CMK (cell line): Measurements from ENCODE around the gene RNF157.
"Not testable (repeated sequence)": the region's sequence is repeated elsewhere in the genome, so short reads cannot be mapped to it uniquely, and the experiment has no call there.

Experiments used
- DNase-seq: peaks from one replicate; pipeline ENCODE4 v3.0.0-alpha.2; 2010; ENCODE audit warnings: low read depth

Gene RNF157

DNA sequence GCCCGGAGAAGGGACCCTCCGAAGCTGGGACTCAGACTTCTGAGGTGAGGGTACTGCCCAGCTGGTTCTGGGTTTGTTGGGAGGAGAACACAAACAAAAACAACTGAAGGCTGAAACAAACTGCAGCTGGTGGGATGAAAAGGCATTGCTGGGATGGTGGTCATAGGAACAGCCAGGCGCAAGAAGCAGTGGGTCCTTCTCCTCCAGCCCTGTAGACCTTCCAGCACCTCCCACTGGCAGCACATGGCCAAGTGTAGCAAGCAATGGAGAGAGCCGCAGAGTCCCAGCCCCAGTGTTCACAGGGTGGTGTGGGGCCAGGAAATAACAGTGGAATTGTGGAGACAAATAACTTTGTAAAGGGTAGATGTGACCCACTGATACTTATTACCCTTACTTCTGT lies 50.6 kb downstream of the RNF157 start:
- no peak for DNase-seq

DNA sequence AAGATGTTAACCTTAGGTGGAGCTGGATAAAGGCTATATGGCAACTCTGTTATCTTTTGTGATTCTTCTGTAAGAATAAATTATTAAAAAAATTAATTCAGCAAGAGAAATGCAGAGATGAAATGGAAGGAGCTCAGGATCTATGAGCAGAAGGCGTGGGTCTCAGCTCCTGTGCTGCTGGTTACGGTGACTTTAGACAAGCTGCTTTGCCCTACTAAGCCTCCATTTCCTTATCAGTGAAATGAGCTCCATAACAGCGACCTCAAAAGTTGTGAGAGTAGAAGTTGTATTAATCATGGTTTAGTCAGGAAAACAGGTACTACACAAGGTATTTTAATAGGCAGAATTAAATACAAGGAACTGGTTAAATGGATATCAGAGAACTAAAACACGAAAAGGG lies 51.0 kb downstream of the RNF157 start:
- no peak for DNase-seq

DNA sequence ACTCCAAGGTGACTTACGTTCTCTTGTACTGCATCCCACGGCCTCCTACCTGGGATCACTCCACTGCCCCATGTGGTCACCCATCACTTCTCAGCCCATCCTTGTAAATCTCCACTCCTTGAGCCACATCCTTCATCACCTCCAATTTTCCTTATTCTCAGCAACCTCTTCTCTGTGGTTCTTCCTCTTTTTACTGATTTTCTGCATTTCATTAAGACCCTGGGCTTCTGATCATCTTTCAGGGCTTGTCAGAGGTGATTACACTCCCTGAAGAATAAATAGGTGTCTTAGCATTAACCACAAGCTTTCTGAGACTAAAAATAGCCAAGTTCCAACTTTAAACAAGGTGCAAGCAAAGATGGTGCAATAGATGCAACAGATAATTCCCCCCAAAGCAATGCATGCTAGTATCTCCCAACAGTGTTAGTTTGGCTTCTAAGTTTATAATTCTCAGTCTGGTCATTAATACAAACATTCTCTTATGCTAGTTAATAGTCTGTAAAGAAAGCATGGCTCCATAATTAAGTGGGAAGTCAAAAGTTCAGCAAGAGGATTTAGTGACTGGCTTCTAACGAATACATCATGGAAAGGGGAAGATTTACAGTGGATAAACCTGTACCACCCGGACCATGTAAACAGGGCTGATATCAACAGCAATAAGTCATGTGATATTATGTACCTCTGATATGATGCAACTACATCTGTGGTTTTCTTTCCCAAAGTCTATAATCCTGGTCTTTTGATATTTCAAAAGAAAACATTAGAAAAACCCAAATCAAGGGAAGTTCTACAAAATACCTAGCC lies 51.9 kb downstream of the RNF157 start:
- DNase-seq, result no peak

DNA sequence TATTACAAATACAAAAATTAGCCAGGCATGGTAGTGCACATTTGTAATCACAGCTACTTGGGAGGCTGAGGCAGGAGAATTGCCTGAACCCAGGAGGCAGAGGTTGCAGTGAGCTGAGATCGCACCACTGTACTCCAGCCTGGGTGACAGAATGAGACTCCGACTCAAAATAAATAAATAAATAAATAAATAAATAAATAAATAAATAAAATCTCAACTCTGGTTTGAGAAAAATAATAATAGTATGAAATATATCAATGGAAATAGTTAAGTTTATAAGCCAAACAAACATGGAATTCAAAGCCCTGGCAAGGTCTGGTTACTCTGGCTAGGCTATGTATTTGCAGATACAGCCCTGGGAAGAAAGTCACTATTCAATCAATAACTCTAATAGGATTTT lies 53.5 kb downstream of the RNF157 start:
- not testable (repeated sequence) for DNase-seq

DNA sequence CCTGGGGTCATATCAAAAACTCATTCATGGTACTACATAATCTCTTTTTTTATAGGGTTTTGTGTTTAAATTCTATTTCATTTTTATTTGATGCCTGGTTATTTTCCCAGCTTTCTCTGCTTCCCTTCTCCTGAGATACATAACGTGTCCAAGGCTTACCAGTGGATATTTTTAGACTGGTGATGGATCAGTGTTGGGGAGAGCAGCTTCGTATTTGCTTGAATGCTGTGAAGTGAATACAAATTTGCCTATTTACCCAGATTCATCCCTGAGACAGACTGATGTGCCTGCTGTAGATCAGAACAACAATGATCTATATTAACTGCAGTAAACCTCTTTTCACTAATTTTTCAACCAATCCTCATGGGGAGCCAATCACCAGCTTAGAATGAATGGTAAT lies 56.0 kb downstream of the RNF157 start:
- DNase-seq, result no peak

DNA sequence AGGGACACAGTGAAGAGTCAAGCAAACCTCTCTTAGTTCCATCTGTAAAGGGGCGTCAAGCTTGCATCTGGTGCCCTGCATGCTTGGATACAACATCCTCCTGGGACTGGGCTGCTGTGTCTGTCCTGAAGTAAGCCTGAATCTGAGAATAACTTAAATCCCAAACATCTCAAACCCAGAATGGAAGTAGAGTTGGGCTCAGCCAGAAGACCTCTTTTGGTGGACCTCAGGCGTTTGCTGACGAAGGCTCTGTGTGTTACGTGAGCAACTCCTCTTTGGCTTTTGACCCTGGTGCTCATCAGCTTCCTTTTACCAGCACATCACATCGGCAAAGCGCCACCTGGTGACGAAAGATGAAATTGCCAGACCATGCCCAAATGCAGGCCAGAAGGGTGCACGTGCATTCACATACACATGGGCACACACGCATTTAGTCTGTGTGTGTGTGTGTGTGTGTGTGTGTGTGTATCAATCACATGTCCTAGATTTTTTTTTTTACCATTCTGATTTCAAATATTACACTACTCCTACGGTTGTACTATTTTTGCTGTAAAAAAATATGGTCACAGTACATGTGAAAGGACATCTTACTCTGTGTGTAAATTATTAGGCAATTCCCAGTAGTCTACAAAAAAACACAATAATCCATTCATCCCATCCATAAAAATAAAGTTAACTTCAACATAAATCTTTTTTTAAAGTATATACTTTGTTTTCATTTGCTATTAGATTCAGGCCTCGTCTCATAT lies 58.1 kb downstream of the RNF157 start:
- DNase-seq, result peak; percentile 93

DNA sequence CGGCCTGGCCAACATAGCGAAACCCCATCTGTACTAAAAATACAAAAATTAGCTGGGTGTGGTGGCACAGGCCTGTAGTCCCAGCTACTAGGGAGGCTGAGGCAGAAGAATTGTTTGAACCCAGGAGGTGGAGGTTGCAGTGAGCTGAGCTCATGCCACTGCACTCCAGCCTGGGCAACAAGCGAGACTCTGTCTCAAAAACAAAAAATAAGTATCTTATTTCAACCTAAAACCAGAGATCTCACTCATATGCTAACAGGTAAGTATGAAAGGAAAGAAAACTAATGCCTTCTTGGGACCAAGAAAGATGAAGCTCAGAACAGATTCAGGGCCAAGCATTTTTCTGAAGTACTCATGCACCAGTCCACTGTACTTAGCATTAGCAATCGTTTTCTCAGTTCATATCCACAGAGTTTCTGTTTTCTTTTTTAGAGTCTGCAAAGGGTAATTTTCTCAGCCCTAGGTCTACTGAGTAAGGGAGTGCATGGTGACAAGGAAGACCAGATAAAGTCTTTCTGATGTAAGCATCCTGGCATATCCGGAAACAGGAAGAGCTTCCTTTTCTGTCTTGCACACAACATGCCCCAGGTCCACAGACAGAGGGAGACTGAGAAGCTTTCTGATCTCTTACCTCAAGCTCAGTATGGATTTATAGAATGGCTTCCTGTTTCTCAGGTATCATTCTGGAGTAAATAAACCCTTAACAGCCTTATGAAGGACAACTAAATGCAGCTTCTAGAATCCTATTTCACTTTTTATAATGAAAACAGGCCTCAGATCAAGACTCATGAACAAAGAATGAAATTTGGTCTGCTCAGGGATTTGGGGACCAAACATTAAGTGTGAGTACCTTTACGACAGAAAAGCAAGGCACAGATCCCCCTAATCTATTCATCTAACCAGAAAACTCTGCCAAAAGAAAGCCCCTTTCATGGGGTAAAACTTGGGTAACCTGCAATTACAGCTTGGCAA lies 60.5 kb downstream of the RNF157 start:
- peak; percentile 62 for DNase-seq

DNA sequence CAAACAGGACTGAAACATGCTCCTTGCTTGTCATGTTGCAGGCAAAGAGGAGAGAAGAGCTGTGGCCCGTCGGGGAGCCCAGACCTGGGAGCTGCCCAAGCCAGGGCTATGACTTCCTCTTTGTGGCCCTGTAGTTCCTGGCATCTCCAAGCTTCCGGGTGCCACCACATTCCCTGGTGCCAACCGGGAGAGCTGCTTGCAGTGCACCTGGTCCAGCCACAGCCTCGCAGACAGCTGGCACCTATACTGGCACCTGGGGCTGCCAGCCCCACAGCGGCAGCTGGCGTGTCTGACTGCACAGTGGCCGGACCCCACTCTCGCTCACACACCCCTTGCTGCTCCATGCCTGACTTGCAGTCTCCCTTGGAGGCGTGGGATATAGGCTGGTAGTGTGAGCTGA lies 62.2 kb downstream of the RNF157 start:
- no peak for DNase-seq

DNA sequence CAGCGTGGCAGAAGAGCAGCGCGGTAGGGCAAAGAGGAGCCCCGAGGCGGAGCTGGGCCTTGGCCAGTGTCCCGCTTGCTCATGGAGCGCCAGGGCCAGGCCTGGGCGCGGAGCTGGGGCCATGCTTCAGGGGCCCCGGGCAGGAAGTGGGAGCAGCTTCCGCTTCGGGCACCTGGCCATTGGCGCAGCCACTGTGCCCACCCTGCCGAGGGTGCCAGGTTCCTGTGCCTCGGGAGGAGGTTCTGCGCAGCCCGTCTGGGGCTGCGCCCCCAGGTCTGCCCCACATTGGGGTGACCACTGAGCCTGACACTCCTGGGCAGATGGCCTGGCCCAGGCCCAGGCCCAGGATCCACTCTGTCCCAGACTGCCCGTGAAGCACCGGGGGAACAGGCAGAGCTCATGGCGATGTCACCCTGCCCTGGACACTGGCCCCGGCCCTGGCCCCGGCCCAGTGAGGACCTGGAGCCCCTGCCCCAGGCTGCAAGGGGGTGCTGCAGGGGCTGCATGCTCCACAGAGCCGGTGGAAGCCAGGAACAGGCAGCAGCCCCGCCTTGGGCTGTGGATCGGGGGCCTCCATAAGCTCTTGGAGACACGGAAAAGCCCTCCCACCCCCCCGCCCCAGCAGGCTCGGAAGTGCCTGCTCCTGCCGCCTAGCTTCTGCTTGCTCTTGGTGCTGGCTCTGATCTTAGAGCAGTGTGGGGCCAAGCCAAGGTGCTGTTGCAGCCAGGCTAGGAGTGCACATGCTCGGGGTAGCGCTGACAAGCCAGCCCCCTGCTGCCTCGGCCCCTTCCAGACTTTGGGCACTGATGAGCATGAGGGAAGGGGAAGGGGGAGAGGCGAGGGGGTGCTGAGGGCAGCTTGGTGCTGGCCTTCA lies 63.4 kb downstream of the RNF157 start:
- DNase-seq, result no peak

DNA sequence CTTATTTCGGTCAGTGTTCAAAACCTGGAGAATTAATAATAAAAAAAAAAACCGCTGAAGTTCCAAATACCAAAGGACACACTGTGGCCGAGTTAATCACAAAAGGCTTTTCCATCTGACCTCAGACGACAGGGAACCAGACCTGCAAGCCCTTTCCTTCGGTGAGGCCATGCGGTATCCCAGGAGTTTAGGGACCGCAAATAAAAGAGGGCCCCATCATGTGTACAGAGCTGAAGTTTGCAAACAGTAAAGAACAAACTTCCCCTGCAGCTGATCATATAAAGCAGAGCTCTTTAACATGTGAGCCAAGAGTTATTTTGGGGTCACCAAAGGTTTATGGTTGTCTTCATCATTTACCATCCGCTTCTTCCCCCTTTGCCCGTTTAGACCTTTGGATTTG lies 66.3 kb downstream of the RNF157 start:
- DNase-seq, result no peak

DNA sequence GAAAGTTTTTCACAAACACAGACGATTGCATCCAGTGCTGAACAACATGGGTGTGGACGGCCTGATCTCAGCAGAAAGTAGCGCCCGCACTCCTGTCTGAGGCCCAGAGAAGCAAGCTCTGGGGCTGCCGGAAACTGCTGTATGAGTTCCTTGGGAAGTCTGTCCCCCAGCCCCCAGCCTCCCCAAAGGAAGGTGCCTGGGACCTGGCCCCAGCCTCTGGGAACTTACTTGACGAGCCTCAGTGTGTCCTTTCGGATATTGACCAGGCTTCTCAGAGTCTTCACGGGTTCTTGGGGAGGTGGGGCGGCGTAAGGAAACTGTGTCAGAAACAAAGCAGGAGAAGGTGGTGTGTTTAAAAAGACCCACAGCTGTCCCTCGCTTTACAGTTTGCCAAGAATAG lies 66.8 kb downstream of the RNF157 start:
- DNase-seq, result no peak

DNA sequence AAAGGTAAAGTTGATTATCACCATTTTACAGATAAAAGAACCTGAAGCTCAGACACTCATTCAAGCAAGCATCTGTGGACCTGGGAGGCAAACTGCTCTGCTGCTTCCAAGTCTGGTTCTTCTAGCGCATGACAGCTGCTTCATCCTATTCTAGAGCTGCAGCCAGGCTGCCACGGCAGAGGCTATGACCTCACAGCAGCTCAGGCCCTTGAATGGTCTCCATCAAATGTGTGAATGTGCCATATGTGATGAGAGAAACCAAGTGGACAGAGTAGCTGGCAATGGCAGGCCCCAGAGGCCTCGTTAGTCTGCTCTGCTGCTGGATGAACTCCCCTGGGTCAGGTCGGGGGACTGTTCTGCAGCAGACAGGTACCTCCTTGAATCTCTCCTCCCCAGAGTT lies 68.6 kb downstream of the RNF157 start:
- DNase-seq, result no peak

DNA sequence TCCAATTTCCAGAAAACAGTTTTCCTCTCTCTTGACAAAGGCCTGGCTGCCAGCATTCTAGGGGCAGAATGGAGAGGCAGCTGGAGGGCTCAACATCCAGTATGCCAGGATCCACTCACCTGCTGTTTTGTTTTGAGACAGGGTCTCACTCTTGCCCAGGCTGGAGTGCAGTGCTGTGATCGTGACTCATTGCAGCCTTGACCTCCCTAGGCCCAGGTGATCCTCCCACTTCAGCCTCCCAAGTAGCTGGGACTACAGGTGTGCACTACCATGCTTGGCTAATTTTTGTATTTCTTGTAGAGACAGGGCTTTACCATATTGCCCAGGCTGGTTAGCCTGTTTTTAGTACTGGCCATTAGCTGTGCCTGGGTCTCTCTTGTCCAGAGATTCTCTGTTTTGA lies 70.2 kb downstream of the RNF157 start:
- no peak for DNase-seq

DNA sequence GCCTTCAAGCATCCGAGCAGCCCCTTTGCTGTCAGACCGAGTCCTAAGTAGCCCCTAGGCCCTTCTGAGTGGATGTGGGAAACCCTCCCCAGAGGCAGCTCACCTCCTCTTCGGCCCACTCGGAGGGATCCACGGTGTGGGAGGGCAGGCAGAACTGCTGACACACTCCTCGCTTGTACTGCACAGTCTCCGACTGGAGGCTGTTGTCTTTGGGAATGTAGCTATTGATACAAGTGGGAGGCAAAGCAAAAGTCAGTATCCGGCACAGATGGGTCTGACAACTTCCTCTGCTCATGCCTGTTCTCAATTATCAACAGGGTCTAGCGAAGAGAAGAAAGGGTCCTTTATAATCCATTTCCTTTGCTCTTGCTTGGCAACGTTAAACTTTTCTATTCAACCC lies 73.4 kb downstream of the RNF157 start:
- no peak for DNase-seq

DNA sequence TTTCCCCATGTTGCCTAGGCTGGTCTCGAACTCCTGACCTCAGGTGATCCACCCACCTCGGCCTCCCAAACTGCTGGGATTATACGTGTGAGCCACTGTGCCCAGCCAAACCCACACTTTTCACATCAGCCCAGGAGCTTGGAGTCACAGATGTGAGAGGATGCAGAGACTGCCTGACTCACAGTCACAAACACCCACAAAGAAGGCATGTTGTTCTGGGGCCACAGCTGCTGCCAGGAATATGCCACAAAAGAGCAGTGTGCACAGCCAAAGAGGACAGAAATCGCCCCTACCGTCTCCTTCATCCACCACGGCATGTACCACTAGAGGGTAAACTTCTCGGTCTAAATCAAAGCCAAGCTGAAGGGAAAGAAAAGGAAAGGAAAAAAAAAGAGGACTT lies 74.1 kb downstream of the RNF157 start:
- no peak for DNase-seq

DNA sequence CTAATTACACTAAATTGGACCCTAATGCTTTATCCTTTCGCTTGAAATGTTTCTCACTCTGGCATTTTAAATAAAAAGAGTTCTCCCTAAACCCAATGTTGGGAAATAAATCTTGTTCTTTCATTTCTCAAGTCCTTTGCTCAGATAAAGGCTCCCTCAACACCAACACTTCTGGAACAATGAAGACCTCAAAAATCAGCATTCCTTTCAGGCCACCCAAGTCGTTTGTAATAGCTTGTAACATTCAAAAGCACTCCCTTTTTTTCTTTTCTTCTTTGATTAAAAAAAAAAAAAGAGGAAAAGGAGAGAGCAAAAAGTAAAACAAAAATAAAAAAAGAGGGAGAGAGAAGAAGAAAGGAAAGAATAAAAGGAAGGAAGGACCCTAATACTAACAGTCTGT lies 76.0 kb downstream of the RNF157 start:
- no peak for DNase-seq

DNA sequence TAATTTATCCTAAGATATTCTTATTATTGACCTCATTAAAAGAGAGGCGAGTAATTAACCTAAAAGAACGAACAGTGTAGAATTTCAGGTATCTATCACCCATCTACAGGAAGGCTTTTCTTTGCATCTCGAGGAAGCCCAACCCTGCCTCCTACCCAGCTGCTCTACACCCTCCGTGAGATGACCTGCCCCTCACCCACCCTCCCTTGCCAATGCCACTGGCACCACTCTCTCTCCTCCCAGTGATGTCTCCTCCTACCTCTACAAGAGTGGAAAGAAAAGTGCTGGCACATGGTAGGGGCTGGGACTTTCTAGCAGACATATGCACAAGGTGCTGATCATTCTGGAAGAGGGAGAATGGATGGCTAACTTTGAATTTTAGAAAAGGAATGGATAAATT lies 76.4 kb downstream of the RNF157 start:
- DNase-seq, result no peak

DNA sequence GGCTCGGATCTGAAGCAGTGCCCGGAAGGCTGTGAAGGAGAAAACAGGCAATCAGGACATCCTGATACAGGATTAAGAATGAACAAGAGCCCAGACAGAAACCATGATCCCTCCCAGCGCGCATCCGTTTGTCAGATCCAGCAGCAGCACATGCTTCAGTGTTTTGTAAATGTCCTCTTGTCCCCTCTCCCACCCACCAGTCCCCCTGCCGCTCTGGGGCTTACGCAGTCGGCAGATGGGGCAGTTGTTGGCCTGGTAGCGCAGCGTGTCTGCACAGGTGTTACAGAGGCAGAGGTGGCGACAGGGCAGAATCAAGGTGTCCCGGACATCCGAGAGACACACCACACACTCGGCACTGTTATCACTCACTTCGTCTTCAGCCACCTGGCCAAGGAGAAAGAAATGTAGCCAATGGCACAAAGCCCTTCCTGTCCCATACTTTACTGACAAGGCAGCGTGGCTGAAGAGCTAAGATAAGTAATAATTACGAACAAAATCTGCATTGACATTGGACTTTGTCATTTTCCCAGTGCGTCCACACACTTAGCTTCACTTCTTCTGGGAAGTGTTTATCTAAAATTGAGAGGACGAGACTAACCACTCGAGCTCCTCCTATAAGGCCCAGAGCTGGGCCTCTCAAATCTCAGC lies 78.5 kb downstream of the RNF157 start:
- DNase-seq, result no peak

DNA sequence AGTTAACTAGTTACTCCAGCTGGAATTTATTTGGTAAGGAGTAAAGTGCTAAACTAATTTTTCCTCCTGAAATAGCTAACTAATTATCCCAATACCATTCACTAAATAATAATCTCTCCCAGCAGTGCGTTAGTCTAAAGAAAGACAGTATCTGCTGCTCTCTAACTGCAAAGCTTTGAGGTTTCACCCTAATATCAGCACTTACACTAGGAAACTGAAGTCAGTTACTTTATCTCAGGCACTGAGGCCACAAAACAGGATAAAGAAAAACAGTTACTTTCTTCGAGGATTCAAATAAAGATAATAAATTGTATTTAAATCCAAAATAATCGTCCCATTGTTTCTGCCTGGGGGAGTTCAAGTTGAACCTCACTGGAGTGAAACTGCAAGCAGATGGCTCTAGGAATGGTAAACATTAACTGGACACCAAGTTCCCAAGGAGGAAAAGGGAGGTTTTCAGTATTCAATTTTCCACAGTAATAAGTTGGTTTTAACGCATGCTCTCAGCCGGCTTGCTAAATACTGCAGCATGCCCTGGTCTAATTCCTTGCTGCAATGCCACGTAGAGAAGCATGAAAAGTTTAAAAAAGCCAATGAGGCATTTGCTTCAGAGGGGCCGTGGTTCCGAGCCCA lies 79.3 kb downstream of the RNF157 start:
- DNase-seq, result no peak

DNA sequence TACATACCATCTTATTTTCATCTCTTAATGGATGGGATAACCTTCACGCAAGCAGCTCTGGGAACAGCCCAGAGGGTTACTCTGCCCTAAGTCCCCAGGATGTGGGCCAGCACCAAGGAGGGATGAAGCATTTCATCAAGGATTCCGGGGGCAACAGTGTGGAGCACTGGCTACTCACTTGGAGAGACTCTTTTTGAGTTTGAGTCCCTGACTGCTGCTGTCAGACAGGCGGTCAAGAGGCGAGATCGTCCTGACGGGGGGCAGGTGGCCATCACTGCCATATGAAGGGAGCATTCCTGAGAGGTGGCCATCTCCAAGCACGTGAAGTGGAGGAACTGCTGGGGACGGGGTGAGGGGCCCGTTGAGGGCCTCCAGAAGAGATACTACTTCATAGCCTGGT lies 81.1 kb downstream of the RNF157 start:
- DNase-seq, result no peak

DNA sequence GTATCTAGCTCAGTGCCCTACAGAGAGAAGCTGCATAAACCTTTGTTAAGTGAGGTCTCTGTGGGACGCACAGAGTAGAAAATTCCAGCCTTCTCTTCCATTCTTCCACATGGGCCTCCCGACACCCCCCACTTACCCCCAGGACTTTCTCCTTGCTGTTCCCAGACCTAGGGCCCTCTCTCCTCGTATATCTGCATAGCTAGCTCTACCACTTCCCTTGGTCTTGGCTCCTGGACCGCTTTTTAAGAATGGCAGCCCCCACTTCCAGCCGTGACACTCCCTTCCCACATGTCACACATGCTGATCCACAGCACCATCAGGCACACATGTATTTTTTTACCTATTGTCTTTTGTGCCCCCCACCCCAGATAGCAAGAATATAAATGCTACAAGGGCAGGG lies 82.5 kb downstream of the RNF157 start:
- no peak for DNase-seq
